HUES64 (cell line): ENCODE results near the gene FAM131B.
A peak's percentile ranks its signal among the peaks of the same experiment; 100 is the strongest.

Experiments used
- H3K27ac ChIP-seq: 2 replicates; pipeline ENCODE4 v1.7.0; 2013; ENCODE audit warnings: low read depth, low read length, inconsistent platforms
- H3K27me3 ChIP-seq: 2 replicates; pipeline ENCODE4 v1.6.1; 2013; ENCODE audit warnings: mild to moderate bottlenecking, low read length; ENCODE audit not compliant: insufficient read depth
- H3K36me3 ChIP-seq: 2 replicates; pipeline ENCODE4 v1.6.1; 2013; ENCODE audit warnings: mild to moderate bottlenecking, low read length; ENCODE audit not compliant: insufficient read depth
- H3K4me1 ChIP-seq: 2 replicates; pipeline ENCODE4 v1.6.1; 2013; ENCODE audit warnings: mild to moderate bottlenecking, low read length, moderate library complexity; ENCODE audit not compliant: insufficient read depth
- H3K4me3 ChIP-seq: 2 replicates; pipeline ENCODE4 v1.5.1; 2013; ENCODE audit warnings: mild to moderate bottlenecking, low read length, moderate library complexity
- H3K9ac ChIP-seq: 2 replicates; pipeline ENCODE4 v1.6.1; 2013; ENCODE audit warnings: mild to moderate bottlenecking, low read depth, low read length
- H3K9me3 ChIP-seq: 2 replicates; pipeline ENCODE4 v1.6.1; 2013; ENCODE audit warnings: low read depth, low read length; ENCODE audit not compliant: insufficient read depth
- WGBS: fragments of 150-250, 120-280 bp; methylation state at CpG from one replicate; pipeline ENCODE4 v1.1.7; 2013; ENCODE audit warnings: missing lambda C conversion rate; 5-methylcytosine and 5-hydroxymethylcytosine counted together

Gene FAM131B

DNA sequence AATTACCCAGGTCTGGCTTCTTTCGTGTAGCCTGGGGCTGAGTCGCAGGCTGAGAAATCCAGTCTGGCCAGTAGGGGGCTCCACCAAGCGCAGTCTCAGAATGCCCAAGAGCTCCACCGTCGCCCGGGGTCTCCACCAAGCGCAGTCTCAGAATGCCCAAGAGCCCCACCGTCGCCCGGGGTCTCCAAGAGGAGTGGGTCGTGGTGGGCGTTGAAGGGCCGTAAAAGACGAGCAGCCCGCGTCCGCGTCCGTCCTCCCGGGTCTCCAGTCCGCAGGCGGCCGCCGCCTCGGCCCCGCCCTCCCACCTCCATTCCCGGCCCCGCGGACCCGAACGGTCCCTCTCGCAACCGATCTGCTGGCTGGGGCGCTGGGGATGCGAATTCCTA, 17.7 kb upstream of the FAM131B start:
- no peaks in the 10 kb centered on the region for H3K9me3 ChIP-seq
- H3K4me3 ChIP-seq: peak overlapping the region; percentile 95
- H3K9ac ChIP-seq: peak overlapping the region; percentile 96
- WGBS: under 1% methylated on average over 35 of the region's 35 CpGs
- no peaks in the 10 kb centered on the region for H3K27me3 ChIP-seq
- H3K36me3 ChIP-seq: peaks cover 29% of the 10 kb centered on the region
- H3K4me1 ChIP-seq: peaks cover 21% of the 10 kb centered on the region
- peak overlapping the region; percentile 98 for H3K27ac ChIP-seq

DNA sequence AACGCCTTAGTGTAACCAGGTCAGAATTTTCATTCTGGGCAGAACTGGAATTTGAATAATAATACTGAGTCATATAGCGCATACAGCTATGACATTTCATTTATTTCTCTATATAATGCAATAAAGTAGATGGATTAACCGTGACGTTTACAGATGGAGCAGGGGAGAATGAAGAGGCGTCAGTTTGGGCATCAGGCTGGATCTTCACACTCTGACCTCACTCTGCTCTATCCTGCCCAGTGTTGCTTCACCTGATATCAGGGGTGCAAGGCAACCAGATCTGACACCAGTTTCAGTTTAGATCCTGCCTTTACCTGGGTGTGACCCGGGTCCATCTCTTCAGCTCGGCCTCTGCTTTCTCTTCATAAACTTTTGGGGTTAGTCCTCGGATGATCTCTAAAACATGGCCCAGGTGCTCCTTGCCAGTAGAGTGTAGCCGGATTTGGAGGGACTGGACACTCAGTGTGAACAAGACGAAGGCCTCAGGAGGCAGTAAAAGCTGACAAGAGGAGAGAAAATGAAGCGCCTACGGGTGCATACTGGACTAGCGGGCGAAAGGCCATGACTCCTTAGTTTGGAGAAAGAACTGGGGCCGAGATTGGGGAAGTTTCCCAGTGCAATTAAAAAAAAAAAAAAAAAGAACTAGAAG, 17.2 kb upstream of the FAM131B start:
- H3K36me3 ChIP-seq: peaks cover 24% of the 10 kb centered on the region
- no peak overlapping the region for H3K27ac ChIP-seq
- 39% methylated on average over 14 of the region's 15 CpGs for whole genome bisulfite sequencing
- H3K27me3 ChIP-seq: no peaks in the 10 kb centered on the region
- H3K4me1 ChIP-seq: peaks cover 24% of the 10 kb centered on the region
- no peaks in the 10 kb centered on the region for H3K9me3 ChIP-seq
- peak overlapping the region; percentile 95 for H3K4me3 ChIP-seq
- peak overlapping the region; percentile 96; the same call in 1 of the 2 replicates for H3K9ac ChIP-seq

DNA sequence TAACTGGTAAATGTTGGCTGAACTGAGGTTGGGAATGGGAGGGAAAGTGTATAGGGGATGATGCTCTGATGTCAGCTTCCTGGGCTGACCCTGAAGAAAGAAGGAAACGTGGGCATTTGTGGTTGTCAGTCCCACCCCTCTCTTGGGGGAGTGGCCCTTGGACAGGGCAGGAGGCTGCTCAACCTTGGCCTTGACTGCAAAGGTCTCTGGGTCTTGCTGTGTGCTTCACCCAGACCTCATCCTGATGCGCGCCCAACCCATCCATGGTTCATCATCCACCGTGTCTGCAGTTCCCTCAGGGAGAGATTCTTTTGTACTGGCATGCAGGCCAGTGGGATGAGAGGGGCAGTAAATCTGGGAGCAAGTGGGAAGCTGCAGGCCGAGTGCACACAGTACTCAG, 13.9 kb upstream of the FAM131B start:
- Histone ChIP-seq H3K27me3 (no peaks in the 10 kb centered on the region), H3K4me3 (no peak overlapping the region), H3K36me3 (no peaks in the 10 kb centered on the region), H3K9ac (no peak overlapping the region), H3K27ac (no peak overlapping the region), H3K4me1 (peaks cover 22% of the 10 kb centered on the region), H3K9me3 (no peaks in the 10 kb centered on the region)
- WGBS: 71% methylated on average over 5 of the region's 5 CpGs

DNA sequence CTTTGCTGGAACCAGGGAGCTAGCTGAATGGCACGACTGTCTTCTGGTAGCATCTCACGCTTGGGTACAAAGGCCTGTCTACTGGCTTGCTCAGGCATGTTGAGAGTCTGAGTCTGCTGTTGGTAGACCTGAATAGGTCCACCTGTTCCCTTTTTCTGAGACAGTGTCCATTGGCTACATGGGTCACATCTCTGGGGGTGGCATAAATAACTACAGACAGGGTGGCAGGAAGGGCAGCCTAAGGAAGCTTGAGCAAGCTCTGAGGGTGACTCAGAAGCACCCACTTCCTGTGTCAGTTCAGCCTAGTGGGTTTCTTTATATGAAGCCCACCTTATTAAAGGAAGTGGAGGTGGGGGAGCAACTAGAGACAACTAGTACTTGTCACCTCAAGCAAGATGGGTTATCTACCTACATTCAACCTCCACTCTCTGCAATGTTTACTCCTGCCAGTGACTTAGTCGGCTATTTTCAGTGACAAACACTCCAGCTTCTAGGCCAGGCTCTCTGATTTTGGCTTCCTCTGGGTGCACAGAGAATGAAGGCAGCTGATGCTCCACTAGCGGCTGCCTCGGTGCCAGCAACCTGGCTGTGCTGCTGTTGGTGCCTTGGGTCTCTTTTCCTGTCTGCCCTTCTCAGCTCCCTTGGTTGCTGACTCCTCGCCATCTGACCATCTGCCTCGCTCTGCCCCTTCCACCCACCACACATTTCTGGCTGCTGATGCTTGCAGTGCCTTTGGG, 13.0 kb upstream of the FAM131B start:
- Histone ChIP-seq H3K9ac (no peak overlapping the region), H3K4me3 (no peak overlapping the region), H3K27ac (no peak overlapping the region), H3K36me3 (no peaks in the 10 kb centered on the region), H3K9me3 (no peaks in the 10 kb centered on the region), H3K4me1 (peaks cover 26% of the 10 kb centered on the region), H3K27me3 (no peaks in the 10 kb centered on the region)
- WGBS: 92% methylated on average over 7 of the region's 7 CpGs

DNA sequence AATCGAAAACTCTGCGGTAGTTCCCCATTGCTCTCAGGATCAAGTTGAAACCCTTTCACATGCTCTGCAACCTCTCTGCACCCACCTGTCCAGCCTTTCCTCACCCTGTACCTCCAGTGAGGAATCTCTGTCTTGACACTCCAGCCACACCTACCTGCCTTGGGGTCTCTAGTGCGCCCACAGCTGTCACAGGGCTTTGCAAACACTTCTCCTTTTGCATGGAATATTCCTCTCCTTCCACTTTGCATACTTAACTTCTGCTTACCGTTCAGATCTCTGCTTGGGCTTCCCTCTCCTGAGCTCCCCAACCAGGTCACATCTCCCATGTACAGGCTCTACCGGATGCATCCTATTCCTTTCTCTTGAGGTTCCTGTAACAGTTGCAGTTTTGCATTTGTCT, 12.0 kb upstream of the FAM131B start:
- no peaks in the 10 kb centered on the region for H3K36me3 ChIP-seq
- WGBS: 74% methylated on average over 5 of the region's 5 CpGs
- H3K4me1 ChIP-seq: peaks cover 32% of the 10 kb centered on the region
- no peak overlapping the region for H3K27ac ChIP-seq
- H3K27me3 ChIP-seq: no peaks in the 10 kb centered on the region
- H3K9ac ChIP-seq: no peak overlapping the region
- H3K4me3 ChIP-seq: no peak overlapping the region
- no peaks in the 10 kb centered on the region for H3K9me3 ChIP-seq

DNA sequence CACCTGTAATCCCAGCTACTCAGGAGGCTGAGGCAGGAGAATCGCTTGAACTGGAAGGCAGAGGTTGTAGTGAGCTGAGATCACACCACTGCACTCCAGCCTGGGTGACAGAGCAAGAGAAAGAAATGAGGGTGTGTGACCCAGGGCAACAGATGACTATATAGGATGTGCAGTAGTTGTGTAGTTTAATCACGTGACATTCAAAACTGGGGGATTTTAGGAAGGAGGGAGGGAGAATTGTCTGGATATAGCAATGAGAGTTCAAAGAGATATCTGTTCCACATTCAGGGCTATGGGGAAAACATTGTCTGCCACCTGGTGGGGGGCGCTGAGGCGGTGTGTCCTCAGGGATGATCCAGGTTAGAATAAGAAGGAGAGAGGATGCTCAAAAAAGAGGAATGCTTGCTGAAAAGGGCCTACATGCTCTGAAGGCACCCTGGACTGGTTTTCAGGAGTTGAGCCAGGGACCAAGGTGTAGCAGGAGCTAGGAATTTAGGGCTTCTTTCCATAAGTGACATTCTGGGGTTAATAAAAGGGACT, 10.8 kb upstream of the FAM131B start:
- H3K9ac ChIP-seq: no peak overlapping the region
- no peaks in the 10 kb centered on the region for H3K27me3 ChIP-seq
- no peak overlapping the region for H3K4me3 ChIP-seq
- no peaks in the 10 kb centered on the region for H3K9me3 ChIP-seq
- no peaks in the 10 kb centered on the region for H3K36me3 ChIP-seq
- no peak overlapping the region for H3K27ac ChIP-seq
- 73% methylated on average over 4 of the region's 4 CpGs for WGBS
- H3K4me1 ChIP-seq: peaks cover 33% of the 10 kb centered on the region

DNA sequence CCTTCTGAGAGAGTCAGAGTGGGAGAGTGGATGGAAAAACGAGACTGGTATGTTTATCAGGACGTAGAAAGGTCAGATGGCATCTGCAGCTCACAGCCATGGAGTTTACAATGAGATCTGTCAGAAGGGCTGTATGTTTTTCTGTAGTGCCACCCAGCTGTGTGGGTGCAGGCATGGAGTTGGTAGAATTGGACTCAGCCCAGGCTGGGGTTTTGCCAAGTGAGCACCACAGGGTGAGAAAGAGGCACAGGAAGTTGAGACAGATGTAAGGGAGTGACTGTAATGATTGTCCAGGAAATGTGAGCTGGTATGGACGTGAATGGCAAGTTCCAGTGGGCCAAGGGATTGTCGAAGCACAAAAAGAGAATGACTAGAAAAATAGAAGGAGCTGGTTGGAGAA, 9.6 kb upstream of the FAM131B start:
- H3K36me3 ChIP-seq: no peaks in the 10 kb centered on the region
- no peaks in the 10 kb centered on the region for H3K27me3 ChIP-seq
- H3K9ac ChIP-seq: no peak overlapping the region
- H3K4me3 ChIP-seq: no peak overlapping the region
- 81% methylated on average over 4 of the region's 4 CpGs for WGBS
- peaks cover 37% of the 10 kb centered on the region for H3K4me1 ChIP-seq
- H3K9me3 ChIP-seq: no peaks in the 10 kb centered on the region
- H3K27ac ChIP-seq: no peak overlapping the region

DNA sequence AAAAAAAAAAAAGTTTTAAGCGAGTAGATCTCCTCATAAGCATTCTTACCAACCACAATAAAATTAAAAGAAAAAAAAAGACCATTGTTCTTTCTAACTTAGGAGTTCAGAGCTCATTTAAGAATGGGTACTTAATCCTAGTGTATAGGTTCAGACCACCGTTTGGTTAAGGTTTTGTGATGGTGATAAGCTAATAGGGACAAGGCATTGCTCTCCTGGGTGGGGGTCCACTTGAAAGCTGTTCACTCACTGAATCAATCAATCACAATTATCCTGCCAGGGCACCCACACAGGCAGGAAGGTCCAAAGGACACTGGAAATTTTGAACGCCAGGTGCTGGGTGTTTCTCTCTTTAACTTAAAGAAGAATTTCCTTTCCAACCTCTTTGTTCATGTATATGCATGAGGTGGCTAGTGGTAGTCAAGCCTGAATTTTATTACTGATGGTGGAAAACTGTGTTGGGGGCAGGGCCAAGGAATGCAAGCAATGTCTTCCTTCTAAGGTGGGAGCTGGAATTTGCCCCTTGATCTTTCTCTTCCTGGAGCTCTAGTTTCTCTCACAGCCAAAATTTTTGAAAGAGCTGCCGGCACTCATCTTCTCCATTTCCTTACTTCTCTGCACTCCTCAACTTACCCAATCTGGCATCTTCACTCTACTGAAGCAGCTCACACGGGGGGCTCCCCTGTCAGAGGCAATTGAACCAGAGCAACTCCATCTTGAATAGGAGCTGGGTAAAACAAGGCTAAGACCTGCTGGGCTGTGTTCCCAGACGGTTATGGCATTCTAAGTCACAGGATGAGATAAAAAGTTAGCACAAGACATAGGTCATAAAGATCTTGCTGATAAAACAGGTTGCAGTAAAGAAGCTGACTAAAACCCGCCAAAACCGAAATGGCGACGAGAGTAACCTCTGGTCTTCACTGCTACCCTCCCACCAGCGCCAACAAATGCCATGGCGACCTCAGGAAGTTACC, 7.5 kb upstream of the FAM131B start:
- Histone ChIP-seq H3K36me3 (no peaks in the 10 kb centered on the region), H3K9ac (peak overlapping the region; percentile 61; the same call in 1 of the 2 replicates), H3K4me1 (peaks cover 37% of the 10 kb centered on the region), H3K27ac (peak overlapping the region; percentile 81), H3K4me3 (peak overlapping the region; percentile 28; the same call in 1 of the 2 replicates), H3K9me3 (no peaks in the 10 kb centered on the region), H3K27me3 (peaks cover 4% of the 10 kb centered on the region; the same call in 1 of the 2 replicates)
- 60% methylated on average over 9 of the region's 12 CpGs for WGBS

DNA sequence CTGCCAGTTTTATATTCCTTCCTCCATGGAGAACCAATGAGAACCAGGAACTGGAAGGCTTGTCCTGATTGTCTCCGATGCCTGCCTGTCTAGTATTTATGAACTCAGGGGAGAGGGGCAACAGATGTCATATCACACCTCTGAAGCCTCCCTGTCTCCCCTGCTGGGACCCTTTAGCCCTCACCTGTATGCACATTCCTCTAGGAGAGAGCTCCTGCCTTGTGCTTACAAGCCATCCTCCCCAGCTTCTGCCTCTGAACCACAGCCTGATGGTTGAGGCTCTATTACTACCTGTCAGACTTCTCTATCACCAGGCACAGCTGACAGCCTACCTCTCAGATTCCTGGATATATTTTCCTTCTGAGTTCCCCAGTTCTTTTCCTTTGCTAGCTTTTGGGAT, 5.9 kb upstream of the FAM131B start:
- H3K4me3 ChIP-seq: no peak overlapping the region
- H3K9ac ChIP-seq: no peak overlapping the region
- no peaks in the 10 kb centered on the region for H3K9me3 ChIP-seq
- H3K27ac ChIP-seq: no peak overlapping the region; the same call in 1 of the 2 replicates
- WGBS: 80% methylated on average over 1 of the region's 1 CpG
- peaks cover 38% of the 10 kb centered on the region for H3K4me1 ChIP-seq
- no peaks in the 10 kb centered on the region for H3K36me3 ChIP-seq
- peaks cover 20% of the 10 kb centered on the region for H3K27me3 ChIP-seq

DNA sequence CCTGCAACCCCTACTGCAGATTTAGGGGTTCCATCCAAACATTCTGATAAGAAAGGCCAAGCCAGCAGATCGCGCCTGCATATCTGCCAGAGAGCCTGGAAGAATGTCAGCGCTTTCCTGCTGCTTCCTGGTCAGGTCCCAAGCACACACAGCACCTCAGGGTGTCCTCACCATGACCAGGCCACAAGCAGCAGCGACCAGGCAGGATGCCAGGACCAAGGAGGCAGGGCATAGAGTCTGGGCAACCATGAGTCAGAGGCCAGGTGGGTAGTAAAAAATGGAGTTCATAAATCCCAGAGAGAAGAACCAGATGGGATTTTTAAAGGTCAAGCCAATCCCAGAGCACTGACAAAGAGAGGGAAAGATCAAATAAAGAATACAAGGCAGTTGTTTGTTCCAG, 5.5 kb upstream of the FAM131B start:
- Histone ChIP-seq H3K9ac (no peak overlapping the region), H3K27ac (no peak overlapping the region), H3K36me3 (no peaks in the 10 kb centered on the region), H3K4me1 (peaks cover 42% of the 10 kb centered on the region), H3K4me3 (no peak overlapping the region), H3K27me3 (peaks cover 24% of the 10 kb centered on the region), H3K9me3 (no peaks in the 10 kb centered on the region)
- WGBS: 92% methylated on average over 4 of the region's 4 CpGs
